NB4 (cell line): ENCODE measurements around the gene BTBD2.
"Not testable (repeated sequence)": the region's sequence is repeated elsewhere in the genome, so short reads cannot be mapped to it uniquely, and the experiment has no call there.

ENCODE experiments used
- DNase-seq: peaks from one replicate; pipeline ENCODE4 v3.0.0; 2010; ENCODE audit warnings: low read depth
- H3K4me3 ChIP-seq: one replicate; pipeline ENCODE4 v1.5.1; 2011; ENCODE audit warnings: mild to moderate bottlenecking, low read depth, low read length, moderate library complexity
- CTCF ChIP-seq: IDR thresholded peaks from one replicate; pipeline ENCODE4 v1.5.1; 2012; ENCODE audit warnings: low read depth, low read length
- MAX ChIP-seq: IDR thresholded peaks from 2 replicates; pipeline ENCODE4 v1.6.1; 2011; ENCODE audit warnings: low read depth, low read length
- MYC ChIP-seq: IDR thresholded peaks from 2 replicates; pipeline ENCODE4 v1.6.1; 2011; ENCODE audit warnings: low read depth, low read length
- POLR2A ChIP-seq: IDR thresholded peaks from 2 replicates; pipeline ENCODE4 v1.6.1; 2011; ENCODE audit warnings: mild to moderate bottlenecking; ENCODE audit not compliant: insufficient read length; ENCODE audit errors: extremely low read depth

BTBD2 gene

GRCh38 chr19:2037651-2038255, 22.2 kb upstream of the BTBD2 start:
- TF ChIP-seq MYC (no peak), MAX (no peak), CTCF (no peak), POLR2A (no peak)
- no peak for DNase-seq
- H3K4me3 ChIP-seq, result no peak overlapping the region

GRCh38 chr19:2036424-2036823, 20.9 kb upstream of the BTBD2 start:
- DNase-seq, result no peak
- TF ChIP-seq MAX, result no peak
- no peak for TF ChIP-seq CTCF
- no peak for TF ChIP-seq POLR2A
- TF ChIP-seq MYC, result no peak
- no peak overlapping the region for H3K4me3 ChIP-seq

- TF ChIP-seq POLR2A (no peak), MAX (no peak), CTCF (no peak), MYC (no peak)
- no peak overlapping the region for H3K4me3 ChIP-seq
- DNase-seq, result no peak
These were observed 20.1 kb upstream of the BTBD2 start for GRCh38 chr19:2035590-2035991.

- DNase-seq, result peak; percentile 44
These were observed 19.4 kb upstream of the BTBD2 start for GRCh38 chr19:2034729-2035589.

GRCh38 chr19:2034253-2034652, 18.7 kb upstream of the BTBD2 start:
- H3K4me3 ChIP-seq, DNase-seq: not testable (repeated sequence)

More at GRCh38 chr19:2034729-2035589, 19.4 kb upstream of the BTBD2 start:
- TF ChIP-seq CTCF, result no peak
- TF ChIP-seq MYC, result no peak
- TF ChIP-seq MAX, result no peak
- no peak for TF ChIP-seq POLR2A
- no peak overlapping the region for H3K4me3 ChIP-seq

- no peak for DNase-seq
- TF ChIP-seq CTCF (no peak), POLR2A (no peak), MYC (no peak), MAX (no peak)
- H3K4me3 ChIP-seq, result no peak overlapping the region
These were observed 18.3 kb upstream of the BTBD2 start for GRCh38 chr19:2033825-2034159.
